GM23338 (cell line): ENCODE measurements around the gene FATE1.

Experiments used
- CREB1 ChIP-seq: fragments of 250-450 bp; sonication (Bioruptor Pico); IDR thresholded peaks from 2 replicates; pipeline ENCODE4 v1.5.0; 2020; ENCODE audit warnings: low read depth, mild to moderate bottlenecking, moderate library complexity
- EZH2 ChIP-seq: fragments of 200-600 bp; sonication (generic); IDR thresholded peaks from one replicate; pipeline ENCODE4 v1.8.0; 2017; ENCODE audit warnings: antibody characterized with exemption, mild to moderate bottlenecking, low read depth; ENCODE audit not compliant: unreplicated experiment
- EZH2phosphoT487 ChIP-seq: fragments of 200-600 bp; sonication (generic); IDR thresholded peaks from one replicate; pipeline ENCODE4 v1.8.1; 2018; ENCODE audit warnings: antibody characterized with exemption; ENCODE audit not compliant: unreplicated experiment
- TF ChIP-seq, protein P1 (sequence below), 2 experiments: fragments of 200-600 bp in 1 of 2; sonication (generic) in 1 of 2; conservative IDR thresholded peaks; 2 replicates each; pipeline versions ENCODE4 v1.5.1 to v1.6.1; 2016 to 2017; ENCODE audit warnings: antibody characterized with exemption in 2 of 2, low read depth in 2 of 2, mild to moderate bottlenecking in 2 of 2, moderate library complexity in 1 of 2

DNA sequence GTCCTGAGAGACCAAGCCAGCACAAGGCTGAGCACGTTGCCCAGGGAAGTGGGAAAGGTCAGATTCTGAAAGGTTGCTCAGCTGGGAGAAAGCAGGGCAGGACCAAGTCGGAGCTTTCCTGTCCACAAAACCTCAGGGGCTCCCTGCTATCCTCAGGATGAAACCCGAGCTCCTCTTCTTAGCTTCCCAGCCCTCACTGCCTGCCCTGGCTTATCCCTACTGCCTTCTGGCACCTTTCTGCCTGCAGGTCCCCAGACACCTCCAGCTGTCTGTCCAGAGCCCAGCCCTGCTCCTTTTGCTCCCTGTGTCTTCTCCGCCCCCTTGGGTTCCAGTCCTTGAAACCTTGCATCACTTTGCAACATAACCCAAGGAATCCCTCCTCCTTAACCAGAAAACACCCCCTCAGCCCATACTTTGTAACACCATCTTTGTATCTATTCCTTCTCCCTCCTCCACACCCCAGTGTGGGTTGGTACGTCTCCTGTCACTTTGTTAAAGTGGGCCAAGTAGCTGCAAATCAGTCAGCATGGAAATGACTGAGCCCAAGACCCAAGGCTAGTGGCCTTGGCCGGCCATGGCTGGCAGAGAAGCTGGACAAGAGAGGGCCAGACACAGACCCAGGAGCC lies 40.6 kb upstream of the FATE1 start:
- TF ChIP-seq, protein P1, sequence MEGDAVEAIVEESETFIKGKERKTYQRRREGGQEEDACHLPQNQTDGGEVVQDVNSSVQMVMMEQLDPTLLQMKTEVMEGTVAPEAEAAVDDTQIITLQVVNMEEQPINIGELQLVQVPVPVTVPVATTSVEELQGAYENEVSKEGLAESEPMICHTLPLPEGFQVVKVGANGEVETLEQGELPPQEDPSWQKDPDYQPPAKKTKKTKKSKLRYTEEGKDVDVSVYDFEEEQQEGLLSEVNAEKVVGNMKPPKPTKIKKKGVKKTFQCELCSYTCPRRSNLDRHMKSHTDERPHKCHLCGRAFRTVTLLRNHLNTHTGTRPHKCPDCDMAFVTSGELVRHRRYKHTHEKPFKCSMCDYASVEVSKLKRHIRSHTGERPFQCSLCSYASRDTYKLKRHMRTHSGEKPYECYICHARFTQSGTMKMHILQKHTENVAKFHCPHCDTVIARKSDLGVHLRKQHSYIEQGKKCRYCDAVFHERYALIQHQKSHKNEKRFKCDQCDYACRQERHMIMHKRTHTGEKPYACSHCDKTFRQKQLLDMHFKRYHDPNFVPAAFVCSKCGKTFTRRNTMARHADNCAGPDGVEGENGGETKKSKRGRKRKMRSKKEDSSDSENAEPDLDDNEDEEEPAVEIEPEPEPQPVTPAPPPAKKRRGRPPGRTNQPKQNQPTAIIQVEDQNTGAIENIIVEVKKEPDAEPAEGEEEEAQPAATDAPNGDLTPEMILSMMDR (conservative IDR thresholded peaks at IDR 0.05; ENCODE audit: low read depth in 2 of 2): no peak
- no peak for TF ChIP-seq CREB1
- TF ChIP-seq EZH2phosphoT487: no peak
- no peak for TF ChIP-seq EZH2
